RWPE2 (cell line): ENCODE data around the gene SMIM30.

ENCODE experiments used
- ATAC-seq: fragments of 200-7000 bp; cut with Tn5 transposase; 3 replicates; pipeline ENCODE4 v1.9.1; 2021; ENCODE audit warnings: low read depth
- DNase-seq: peaks from one replicate; pipeline ENCODE4 v3.0.0-alpha.2; 2020; ENCODE audit warnings: low spot score
- H3K27ac ChIP-seq: fragments of 450-650 bp; 2 replicates; pipeline ENCODE4 v1.5.1; 2017; ENCODE audit warnings: mild to moderate bottlenecking; ENCODE audit not compliant: poor library complexity, severe bottlenecking
- H3K27me3 ChIP-seq: fragments of 250-450 bp; sonication (Bioruptor Pico); 2 replicates; pipeline ENCODE4 v1.5.1; 2021; ENCODE audit warnings: mild to moderate bottlenecking, moderate library complexity; ENCODE audit not compliant: insufficient read depth, poor library complexity, severe bottlenecking
- H3K36me3 ChIP-seq: fragments of 250-450 bp; sonication (Bioruptor Pico); 2 replicates; pipeline ENCODE4 v1.5.1; 2020; ENCODE audit warnings: low read depth, mild to moderate bottlenecking, moderate library complexity
- H3K4me1 ChIP-seq: fragments of 250-450 bp; sonication (Bioruptor Pico); 2 replicates; pipeline ENCODE4 v1.5.1; 2021; ENCODE audit warnings: mild to moderate bottlenecking, moderate library complexity; ENCODE audit not compliant: insufficient read depth, poor library complexity, severe bottlenecking
- H3K4me3 ChIP-seq: fragments of 250-450 bp; sonication (Bioruptor Pico); 2 replicates; pipeline ENCODE4 v1.5.1; 2021; ENCODE audit warnings: mild to moderate bottlenecking, moderate library complexity; ENCODE audit not compliant: severe bottlenecking
- H3K9me3 ChIP-seq: fragments of 250-450 bp; sonication (Bioruptor Pico); 2 replicates; pipeline ENCODE4 v1.5.1; 2021; ENCODE audit warnings: mild to moderate bottlenecking, moderate library complexity; ENCODE audit not compliant: severe bottlenecking
- CTCF ChIP-seq: fragments of 450-650 bp; IDR thresholded peaks from one replicate; pipeline ENCODE4 v1.5.1; 2017; ENCODE audit warnings: mild to moderate bottlenecking, moderate library complexity; ENCODE audit not compliant: poor library complexity, severe bottlenecking

SMIM30 gene

GRCh38 chr7:113140956-113141355 lies 22.6 kb upstream of the SMIM30 start:
- TF ChIP-seq CTCF: no peak
- ATAC-seq (no peak), DNase-seq (no peak)
- no peaks in the 10 kb centered on the region for H3K27me3 ChIP-seq
- no peak overlapping the region for H3K27ac ChIP-seq
- no peaks in the 10 kb centered on the region for H3K4me1 ChIP-seq
- H3K36me3 ChIP-seq: no peaks in the 10 kb centered on the region
- no peaks in the 10 kb centered on the region for H3K9me3 ChIP-seq
- H3K4me3 ChIP-seq: no peak overlapping the region

- Histone ChIP-seq H3K36me3 (no peaks in the 10 kb centered on the region), H3K9me3 (no peaks in the 10 kb centered on the region), H3K4me3 (no peak overlapping the region), H3K27me3 (no peaks in the 10 kb centered on the region), H3K4me1 (no peaks in the 10 kb centered on the region), H3K27ac (no peak overlapping the region)
- DNase-seq (no peak), ATAC-seq (no peak)
- TF ChIP-seq CTCF: no peak
Measured at GRCh38 chr7:113137241-113137640, 18.9 kb upstream of the SMIM30 start.

DNA sequence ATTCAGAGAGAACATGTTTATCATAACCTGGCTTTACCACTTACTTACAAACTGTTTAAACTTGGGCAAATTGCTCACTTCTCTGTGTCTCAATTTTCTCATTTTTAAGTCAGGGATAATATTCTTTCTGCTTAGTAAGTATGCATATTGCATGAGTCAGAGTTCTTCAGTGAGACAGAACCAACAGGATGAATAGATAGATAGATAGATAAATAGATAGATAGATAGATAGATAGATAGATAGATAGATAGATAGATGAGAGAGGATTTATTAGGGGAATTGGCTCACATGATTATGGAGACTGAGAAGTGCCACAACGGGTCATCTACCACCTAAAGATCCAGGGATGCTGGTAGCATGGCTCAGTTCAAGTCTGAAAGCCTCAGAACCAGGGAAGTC lies 15.7 kb upstream of the SMIM30 start:
- Histone ChIP-seq H3K4me3 (no peak overlapping the region), H3K9me3 (no peaks in the 10 kb centered on the region), H3K4me1 (no peaks in the 10 kb centered on the region), H3K27ac (no peak overlapping the region), H3K36me3 (no peaks in the 10 kb centered on the region), H3K27me3 (no peaks in the 10 kb centered on the region)
- no peak for TF ChIP-seq CTCF
- no peak for DNase-seq
- no peak for ATAC-seq

- no peak for ATAC-seq
- DNase-seq: no peak
- Histone ChIP-seq H3K27ac (no peak overlapping the region), H3K36me3 (no peaks in the 10 kb centered on the region), H3K4me1 (no peaks in the 10 kb centered on the region), H3K9me3 (no peaks in the 10 kb centered on the region), H3K4me3 (no peak overlapping the region), H3K27me3 (no peaks in the 10 kb centered on the region)
- TF ChIP-seq CTCF: no peak
Measured at GRCh38 chr7:113131367-113131766, 13.0 kb upstream of the SMIM30 start.

GRCh38 chr7:113128031-113128430 lies 9.7 kb upstream of the SMIM30 start:
- H3K36me3 ChIP-seq: no peaks in the 10 kb centered on the region
- no peak for TF ChIP-seq CTCF
- H3K4me1 ChIP-seq: no peaks in the 10 kb centered on the region
- no peak for DNase-seq
- H3K4me3 ChIP-seq: no peak overlapping the region
- no peak overlapping the region for H3K27ac ChIP-seq
- ATAC-seq: no peak
- H3K27me3 ChIP-seq: no peaks in the 10 kb centered on the region
- H3K9me3 ChIP-seq: no peaks in the 10 kb centered on the region
